Muscle of leg (tissue), 9 donors: ENCODE data around the gene PRM3. TPM values are rescaled to one million over a fixed set of nuclear protein-coding genes. Genes with fewer than 3 reads are reported as not detected.

Experiments
- polyA plus RNA-seq, 8 donors: library from polyadenylated mRNA; unstranded; fragments of 120-200 nt; gene quantifications; one replicate each; pipeline versions ENCODE4 v1.2.1 to v1.2.3, GENCODE V29; 2013; ENCODE audit warnings: inconsistent platforms in 1 of 8, low replicate concordance in 1 of 8; ENCODE audit not compliant: insufficient read length in 8 of 8, insufficient read depth in 1 of 8
- total RNA-seq: library from RNA; stranded (reverse); fragments of 120-200 nt; gene quantifications from one replicate; pipeline ENCODE4 v1.2.4, GENCODE V29; 2013

Gene PRM3
- total and polyA plus RNA-seq, 9 donors = not detected

Other genes with a start within 250 kb of the PRM3 start
- 0.89 TPM for gene SOCS1, start 17.4 kb downstream of the PRM3 start, total RNA-seq
- 1 to 10 TPM; 1.3 to 5.3 (median 2.8) TPM for gene SOCS1, start 17.4 kb downstream of the PRM3 start, polyA plus RNA-seq
- gene TNP2, start 4.3 kb downstream of the PRM3 start, total RNA-seq = not detected
- gene TNP2, start 4.3 kb downstream of the PRM3 start, polyA plus RNA-seq = not detected
- not detected for gene PRM2, start 2.9 kb upstream of the PRM3 start, total RNA-seq
- not detected for gene PRM2, start 2.9 kb upstream of the PRM3 start, polyA plus RNA-seq
- gene PRM1, start 7.7 kb upstream of the PRM3 start, total RNA-seq = not detected
- not detected for gene PRM1, start 7.7 kb upstream of the PRM3 start, polyA plus RNA-seq
- 5.7 TPM for gene RMI2, start 71.8 kb upstream of the PRM3 start, total RNA-seq
- 10 to 100 TPM in 3 of 8 donors, 1 to 10 TPM in 5; 6.4 to 12.5 (median 9.5) TPM for gene RMI2, start 71.8 kb upstream of the PRM3 start, polyA plus RNA-seq